Muscle layer of duodenum (tissue), 2 donors: ENCODE data around the gene NLGN2.

Source experiments
- H3K27ac ChIP-seq: one replicate; pipeline ENCODE4 v1.7.0; 2013; ENCODE audit warnings: mild to moderate bottlenecking, low read length
- H3K27me3 ChIP-seq: one replicate; pipeline ENCODE4 v1.7.0; 2013; ENCODE audit warnings: low read depth, mild to moderate bottlenecking, control low read depth, low read length
- H3K36me3 ChIP-seq, 2 donors: one replicate each; pipeline ENCODE4 v1.7.0; 2013; ENCODE audit warnings: low read length in 2 of 2, control low read depth in 1 of 2, mild to moderate bottlenecking in 1 of 2; ENCODE audit not compliant: insufficient read depth in 2 of 2, control insufficient read depth in 1 of 2
- H3K4me1 ChIP-seq, 2 donors: one replicate each; pipeline ENCODE4 v1.7.0; 2013; ENCODE audit warnings: low read length in 2 of 2, mild to moderate bottlenecking in 2 of 2, control low read depth in 1 of 2, moderate library complexity in 1 of 2; ENCODE audit not compliant: insufficient read depth in 2 of 2, control insufficient read depth in 1 of 2
- H3K4me3 ChIP-seq, 2 donors: one replicate each; pipeline ENCODE4 v1.7.0; 2013; ENCODE audit warnings: low read length in 2 of 2, low read depth in 1 of 2, mild to moderate bottlenecking in 1 of 2
- H3K9me3 ChIP-seq, 2 donors: one replicate each; pipeline ENCODE4 v1.7.0; 2013; ENCODE audit warnings: low read length in 2 of 2, control low read depth in 1 of 2, mild to moderate bottlenecking in 1 of 2; ENCODE audit not compliant: control insufficient read depth in 1 of 2
- donor health status: healthy.

Gene NLGN2

GRCh38 chr17:7462474-7463371 is 55.1 kb downstream of the NLGN2 start:
- Histone ChIP-seq H3K9me3 (no peaks in the 10 kb centered on the region), H3K27me3 (no peaks in the 10 kb centered on the region), H3K27ac (no peak overlapping the region), H3K4me3 (no peak overlapping the region), H3K36me3 (peaks cover 5 to 39% of the 10 kb centered on the region in 2 donors), H3K4me1 (peaks cover 6 to 15% of the 10 kb centered on the region in 2 donors)

GRCh38 chr17:7463372-7463846 is 55.8 kb downstream of the NLGN2 start:
- Histone ChIP-seq H3K36me3 (peaks cover 5 to 39% of the 10 kb centered on the region in 2 donors), H3K27me3 (no peaks in the 10 kb centered on the region), H3K27ac (no peak overlapping the region), H3K9me3 (no peaks in the 10 kb centered on the region), H3K4me1 (peaks cover 6 to 17% of the 10 kb centered on the region in 2 donors), H3K4me3 (no peak overlapping the region)

- peaks cover 5 to 39% of the 10 kb centered on the region in 2 donors for H3K36me3 ChIP-seq
- no peak overlapping the region for H3K4me3 ChIP-seq
- H3K4me1 ChIP-seq, result peaks cover 6 to 23% of the 10 kb centered on the region in 2 donors
- no peak overlapping the region for H3K27ac ChIP-seq
- H3K9me3 ChIP-seq, result no peaks in the 10 kb centered on the region
- H3K27me3 ChIP-seq, result no peaks in the 10 kb centered on the region
Measured at GRCh38 chr17:7464081-7464480, 56.4 kb downstream of the NLGN2 start.

GRCh38 chr17:7465597-7466275 is 58.1 kb downstream of the NLGN2 start:
- peaks cover 5 to 39% of the 10 kb centered on the region in 2 donors for H3K36me3 ChIP-seq
- no peak overlapping the region for H3K27ac ChIP-seq
- no peaks in the 10 kb centered on the region for H3K27me3 ChIP-seq
- no peaks in the 10 kb centered on the region for H3K9me3 ChIP-seq
- peaks cover 9 to 27% of the 10 kb centered on the region in 2 donors for H3K4me1 ChIP-seq
- H3K4me3 ChIP-seq, result no peak overlapping the region

- H3K27me3 ChIP-seq, result no peaks in the 10 kb centered on the region
- peak overlapping the region; percentile 63 for H3K27ac ChIP-seq
- H3K9me3 ChIP-seq, result no peaks in the 10 kb centered on the region
- peaks cover 10 to 33% of the 10 kb centered on the region in 2 donors for H3K4me1 ChIP-seq
- H3K4me3 ChIP-seq, result no peak overlapping the region
- peaks cover 5 to 39% of the 10 kb centered on the region in 2 donors for H3K36me3 ChIP-seq
Measured at GRCh38 chr17:7466318-7466638, 58.6 kb downstream of the NLGN2 start.

- H3K27ac ChIP-seq, result peak overlapping the region; percentile 63
- H3K4me1 ChIP-seq, result peaks cover 10 to 38% of the 10 kb centered on the region in 2 donors
- peaks cover 5 to 34% of the 10 kb centered on the region in 2 donors for H3K36me3 ChIP-seq
- H3K4me3 ChIP-seq, result no peak overlapping the region
- H3K27me3 ChIP-seq, result no peaks in the 10 kb centered on the region
- no peaks in the 10 kb centered on the region for H3K9me3 ChIP-seq
Measured at GRCh38 chr17:7466639-7467341, 59.1 kb downstream of the NLGN2 start.

GRCh38 chr17:7467498-7467897 is 59.9 kb downstream of the NLGN2 start:
- Histone ChIP-seq H3K4me3 (no peak overlapping the region), H3K27me3 (no peaks in the 10 kb centered on the region), H3K36me3 (peaks cover 5 to 30% of the 10 kb centered on the region in 2 donors), H3K9me3 (no peaks in the 10 kb centered on the region), H3K27ac (no peak overlapping the region), H3K4me1 (peaks cover 10 to 40% of the 10 kb centered on the region in 2 donors)

GRCh38 chr17:7468290-7468689 is 60.6 kb downstream of the NLGN2 start:
- no peaks in the 10 kb centered on the region for H3K27me3 ChIP-seq
- no peak overlapping the region for H3K4me3 ChIP-seq
- H3K36me3 ChIP-seq, result peaks cover 5 to 22% of the 10 kb centered on the region in 2 donors
- H3K4me1 ChIP-seq, result peaks cover 10 to 40% of the 10 kb centered on the region in 2 donors
- no peaks in the 10 kb centered on the region for H3K9me3 ChIP-seq
- no peak overlapping the region for H3K27ac ChIP-seq

GRCh38 chr17:7468804-7469389 is 61.3 kb downstream of the NLGN2 start:
- no peaks in the 10 kb centered on the region for H3K9me3 ChIP-seq
- no peaks in the 10 kb centered on the region for H3K27me3 ChIP-seq
- no peak overlapping the region for H3K4me3 ChIP-seq
- H3K27ac ChIP-seq, result no peak overlapping the region
- H3K36me3 ChIP-seq, result peaks cover 3 to 16% of the 10 kb centered on the region in 2 donors
- H3K4me1 ChIP-seq, result peaks cover 10 to 42% of the 10 kb centered on the region in 2 donors
